ENCODE measurements around the gene EPHA2.

The EPHA2 gene

DNA sequence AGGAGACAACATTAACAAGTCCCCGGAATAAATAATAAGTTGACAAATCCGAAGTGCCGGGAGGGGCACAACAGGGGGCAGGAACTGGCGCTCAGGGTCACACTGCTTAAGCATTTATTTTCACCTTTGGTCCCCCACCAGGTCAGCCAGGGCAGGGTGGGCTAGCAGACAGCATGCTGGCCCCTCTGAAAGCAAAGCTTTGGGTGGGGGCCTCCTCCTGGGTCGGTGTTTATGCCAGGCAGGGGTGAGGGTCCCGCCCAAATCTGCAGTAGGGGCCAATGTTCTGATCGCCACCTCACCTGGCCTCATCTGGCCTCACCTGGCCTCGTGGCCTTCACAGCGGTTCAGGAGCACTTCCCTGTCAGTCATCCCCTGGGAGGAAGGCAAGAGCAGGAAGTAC is 74.2 kb downstream of the EPHA2 start:
- TF ChIP-seq, protein P1, sequence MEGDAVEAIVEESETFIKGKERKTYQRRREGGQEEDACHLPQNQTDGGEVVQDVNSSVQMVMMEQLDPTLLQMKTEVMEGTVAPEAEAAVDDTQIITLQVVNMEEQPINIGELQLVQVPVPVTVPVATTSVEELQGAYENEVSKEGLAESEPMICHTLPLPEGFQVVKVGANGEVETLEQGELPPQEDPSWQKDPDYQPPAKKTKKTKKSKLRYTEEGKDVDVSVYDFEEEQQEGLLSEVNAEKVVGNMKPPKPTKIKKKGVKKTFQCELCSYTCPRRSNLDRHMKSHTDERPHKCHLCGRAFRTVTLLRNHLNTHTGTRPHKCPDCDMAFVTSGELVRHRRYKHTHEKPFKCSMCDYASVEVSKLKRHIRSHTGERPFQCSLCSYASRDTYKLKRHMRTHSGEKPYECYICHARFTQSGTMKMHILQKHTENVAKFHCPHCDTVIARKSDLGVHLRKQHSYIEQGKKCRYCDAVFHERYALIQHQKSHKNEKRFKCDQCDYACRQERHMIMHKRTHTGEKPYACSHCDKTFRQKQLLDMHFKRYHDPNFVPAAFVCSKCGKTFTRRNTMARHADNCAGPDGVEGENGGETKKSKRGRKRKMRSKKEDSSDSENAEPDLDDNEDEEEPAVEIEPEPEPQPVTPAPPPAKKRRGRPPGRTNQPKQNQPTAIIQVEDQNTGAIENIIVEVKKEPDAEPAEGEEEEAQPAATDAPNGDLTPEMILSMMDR (IDR thresholded peaks at IDR 0.05; ENCODE audit: extremely low read depth, missing control alignments), result no peak
- DNase-seq (ENCODE audit: low spot score), result no peak

GRCh38 chr1:16080422-16081150 is 75.3 kb downstream of the EPHA2 start:
- TF ChIP-seq, protein P1 (IDR thresholded peaks at IDR 0.05; ENCODE audit: extremely low read depth, missing control alignments), result no peak
- no peak for DNase-seq (ENCODE audit: low spot score)

- TF ChIP-seq, protein P1 (IDR thresholded peaks at IDR 0.05; ENCODE audit: extremely low read depth, missing control alignments), result peak; percentile 87
- peak; percentile 88 for DNase-seq (ENCODE audit: low spot score)
Observed at GRCh38 chr1:16078925-16079656, 76.8 kb downstream of the EPHA2 start.

GRCh38 chr1:16077406-16078245 is 78.2 kb downstream of the EPHA2 start:
- TF ChIP-seq, protein P1 (IDR thresholded peaks at IDR 0.05; ENCODE audit: extremely low read depth, missing control alignments), result no peak
- no peak for DNase-seq (ENCODE audit: low spot score)

DNA sequence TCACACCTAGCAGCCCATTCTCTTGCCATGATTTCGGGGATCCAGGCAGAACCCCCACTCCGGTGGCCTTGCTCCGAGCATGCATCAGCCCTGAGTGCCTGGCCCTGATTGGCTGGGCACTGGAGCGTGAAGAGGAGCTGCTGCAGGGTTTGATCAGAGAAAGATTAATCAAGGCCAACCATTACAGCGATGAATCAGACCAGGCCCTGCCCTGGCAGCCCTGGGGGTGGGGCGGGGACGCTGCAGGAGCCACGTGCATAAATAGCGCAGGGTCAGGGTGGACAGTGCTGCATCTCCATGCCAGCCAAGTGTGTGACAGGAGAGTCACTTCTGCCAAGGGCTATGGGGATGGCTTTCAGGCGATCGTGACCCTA is 79.0 kb downstream of the EPHA2 start:
- TF ChIP-seq, protein P1 (IDR thresholded peaks at IDR 0.05; ENCODE audit: extremely low read depth, missing control alignments), result no peak
- DNase-seq (ENCODE audit: low spot score), result no peak

- no peak for DNase-seq (ENCODE audit: low spot score)
- TF ChIP-seq, protein P1 (IDR thresholded peaks at IDR 0.05; ENCODE audit: extremely low read depth, missing control alignments), result no peak
Observed at GRCh38 chr1:16076031-16076864, 79.6 kb downstream of the EPHA2 start.

All from GM20000 (cell line).